GM21526 (cell line): ENCODE data around the gene CEBPE.
"Not testable (repeated sequence)": the region's sequence is repeated elsewhere in the genome, so short reads cannot be mapped to it uniquely, and the experiment has no call there.

ENCODE experiments used
- ATAC-seq: cut with Tn5 transposase; IDR thresholded peaks from one replicate; pipeline ENCODE4 v1.9.1; 2021; ENCODE audit warnings: moderate library complexity; ENCODE audit not compliant: unreplicated experiment, low FRiP score

Gene CEBPE

GRCh38 chr14:23123419-23123818, 4.4 kb upstream of the CEBPE start:
- no peak for ATAC-seq

- no peak for ATAC-seq
Measured at GRCh38 chr14:23122086-23122485, 3.0 kb upstream of the CEBPE start.

- no peak for ATAC-seq
Measured at GRCh38 chr14:23121361-23121771, 2.3 kb upstream of the CEBPE start.

GRCh38 chr14:23120541-23121251, 1.6 kb upstream of the CEBPE start:
- ATAC-seq, result peak; percentile 72

GRCh38 chr14:23119363-23120327, 590 bp upstream of the CEBPE start:
- no peak for ATAC-seq

- ATAC-seq, result no peak
Measured at GRCh38 chr14:23117371-23118020, 1.6 kb downstream of the CEBPE start.

- ATAC-seq, result no peak
Measured at GRCh38 chr14:23115918-23116317, 3.1 kb downstream of the CEBPE start.

- ATAC-seq, result no peak
Measured at GRCh38 chr14:23115039-23115731, 3.9 kb downstream of the CEBPE start.

- ATAC-seq, result no peak
Measured at GRCh38 chr14:23114669-23115038, 4.4 kb downstream of the CEBPE start.

- no peak for ATAC-seq
Measured at GRCh38 chr14:23114120-23114458, 5.0 kb downstream of the CEBPE start.

- ATAC-seq, result no peak
Measured at GRCh38 chr14:23113431-23114119, 5.5 kb downstream of the CEBPE start.

- no peak for ATAC-seq
Measured at GRCh38 chr14:23112359-23113178, 6.5 kb downstream of the CEBPE start.

GRCh38 chr14:23110579-23111365, 8.3 kb downstream of the CEBPE start:
- no peak for ATAC-seq

GRCh38 chr14:23109769-23110168, 9.3 kb downstream of the CEBPE start:
- no peak for ATAC-seq

GRCh38 chr14:23108169-23108568, 10.9 kb downstream of the CEBPE start:
- ATAC-seq, result not testable (repeated sequence)

- ATAC-seq, result not testable (repeated sequence)
Measured at GRCh38 chr14:23107620-23108019, 11.4 kb downstream of the CEBPE start.

- no peak for ATAC-seq
Measured at GRCh38 chr14:23106747-23107045, 12.4 kb downstream of the CEBPE start.

GRCh38 chr14:23105348-23105824, 13.7 kb downstream of the CEBPE start:
- no peak for ATAC-seq
